Body of pancreas (tissue), 4 donors: Measurements from ENCODE around the gene PIMREG. TPM values are rescaled to one million over a fixed set of nuclear protein-coding genes. Genes with fewer than 3 reads are reported as not detected.

Experiments
- ATAC-seq: fragments of 150-250 bp; one replicate; pipeline ENCODE4 v1.9.1; 2016
- DNase-seq, 4 donors: peaks; one replicate each; pipeline ENCODE4 v3.0.0-alpha.2; 2019
- H3K27ac ChIP-seq, 4 donors: fragments of 200-600 bp; sonication (generic); 1 replicate in 3 of 4; 2 replicates in 1 of 4; pipeline versions ENCODE4 v1.5.1 to v1.6.1; 2016 to 2019; ENCODE audit warnings: mild to moderate bottlenecking in 1 of 4, mixed read lengths in 1 of 4, moderate library complexity in 1 of 4
- H3K27me3 ChIP-seq, 2 donors: fragments of 200-600 bp; sonication (generic); one replicate each; pipeline ENCODE4 v1.6.0; 2016; ENCODE audit warnings: mild to moderate bottlenecking in 1 of 2
- H3K36me3 ChIP-seq, 2 donors: fragments of 200-600 bp; sonication (generic); replicated peaks in 1 of 2; 2 replicates each; pipeline ENCODE4 v1.5.1; 2016; ENCODE audit warnings: low read depth in 2 of 2; ENCODE audit not compliant: insufficient read depth in 1 of 2
- H3K4me1 ChIP-seq: fragments of 200-600 bp; sonication (generic); one replicate; pipeline ENCODE4 v1.6.0; 2016
- H3K4me3 ChIP-seq, 2 donors: fragments of 200-600 bp; sonication (generic); 1 replicate in 1 of 2; 2 replicates in 1 of 2; pipeline ENCODE4 v1.5.1; 2016 to 2019
- H3K9me3 ChIP-seq, 3 donors: fragments of 200-600 bp; sonication (generic); 1 replicate in 2 of 3; 2 replicates in 1 of 3; pipeline ENCODE4 v1.5.1; 2016
- CTCF ChIP-seq, 7 experiments: fragments of 450-650 bp in 4 of 7; fragments of 200-600 bp in 3 of 7; sonication (generic) in 3 of 7; IDR thresholded peaks; one replicate each; pipeline ENCODE4 v1.5.1; 2016 to 2019; ENCODE audit warnings: antibody characterized with exemption in 7 of 7
- POLR2A ChIP-seq, 3 donors: fragments of 450-650 bp; IDR thresholded peaks; one replicate each; pipeline ENCODE4 v1.6.1; 2016; ENCODE audit warnings: antibody characterized with exemption in 3 of 3, mild to moderate bottlenecking in 2 of 3
- WGBS, 2 donors: methylation state at CpG; one replicate each; pipeline ENCODE4 v1.1.5; 2017; 5-methylcytosine and 5-hydroxymethylcytosine counted together
- intact Hi-C: fragments of 100-400 bp; cut with DNase I; formaldehyde crosslinking; loops from one replicate; pipeline ENCODE4 v1.15.1; 2023
- total RNA-seq, 2 donors: library from RNA; depleted of rRNA; stranded (reverse); fragments of >200 nt; gene quantifications; one replicate each; pipeline ENCODE4 v1.1.0, GENCODE V29; 2016

PIMREG gene
- total RNA-seq, 2 donors from 2014 or later: not detected

DNA sequence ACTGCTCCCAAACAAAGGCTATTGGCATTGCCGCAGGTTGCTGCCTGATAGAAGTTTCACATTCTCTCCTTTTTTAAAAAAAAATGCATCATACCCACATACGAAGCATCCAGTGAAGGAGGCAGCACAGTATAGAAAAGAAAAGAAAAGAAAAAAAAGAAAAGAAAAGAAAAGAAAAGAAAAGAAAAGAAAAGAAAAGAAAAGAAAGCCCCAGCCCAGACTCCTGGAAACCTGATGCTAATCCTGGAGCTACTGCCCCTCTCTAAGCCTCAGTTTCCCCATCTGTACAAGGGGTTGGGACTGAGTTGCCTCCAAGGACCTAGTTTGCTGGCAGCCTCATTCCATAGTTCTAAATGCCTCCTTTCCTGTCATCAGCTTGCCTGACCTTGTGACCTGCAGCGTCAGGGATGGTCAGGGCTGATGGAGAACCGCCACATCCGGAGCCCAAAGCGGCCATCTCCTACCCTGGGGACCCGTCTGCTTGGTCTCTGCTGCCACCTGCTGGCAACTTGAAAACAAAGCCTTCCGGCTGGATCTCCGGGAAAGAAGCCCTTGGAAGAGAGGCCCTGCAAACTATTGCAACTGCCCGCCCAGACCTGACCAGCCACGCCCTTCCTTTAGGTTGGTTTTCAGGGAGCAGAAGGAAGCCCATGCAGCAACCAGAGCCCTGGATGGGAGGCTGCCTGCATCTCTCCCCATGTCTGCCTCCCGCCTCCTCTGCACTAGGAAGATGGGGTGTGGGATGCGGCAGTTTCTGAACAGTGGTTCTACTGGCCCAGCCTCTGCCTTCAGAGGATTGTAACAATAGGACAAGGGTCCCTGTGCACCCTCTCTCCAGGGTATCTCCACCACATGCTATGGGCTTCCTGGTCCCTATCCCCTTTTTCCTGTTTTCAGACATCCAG lies 22.3 kb upstream of the PIMREG start:
- no peaks in the 10 kb centered on the region for H3K4me1 ChIP-seq
- 20 to 23% methylated on average over 7 to 13 of the region's 13 CpGs for WGBS, 2 donors
- no peaks in the 10 kb centered on the region for H3K36me3 ChIP-seq
- TF ChIP-seq POLR2A (IDR thresholded peaks at IDR 0.05) (no peak), CTCF (IDR thresholded peaks at IDR 0.05) (peak; percentile 71 to 86 (median 80))
- intact Hi-C loops: loop anchor here (2.0 kb wide), 1 partner anchor 835 kb away; no protein-coding TSS in a partner anchor
- ATAC-seq: peak; percentile 68
- no peaks in the 10 kb centered on the region for H3K27me3 ChIP-seq
- no peak overlapping the region for H3K4me3 ChIP-seq
- DNase-seq: peak; percentile 74 to 80 (median 78)
- H3K9me3 ChIP-seq: no peaks in the 10 kb centered on the region
- H3K27ac ChIP-seq: no peak overlapping the region

- ATAC-seq (no peak), DNase-seq (no peak)
- Histone ChIP-seq H3K36me3 (no peaks in the 10 kb centered on the region), H3K27me3 (no peaks in the 10 kb centered on the region), H3K4me1 (no peaks in the 10 kb centered on the region), H3K27ac (no peak overlapping the region), H3K9me3 (no peaks in the 10 kb centered on the region), H3K4me3 (no peak overlapping the region)
- intact Hi-C loops: no loop called here
- 36 to 49% methylated on average over 7 to 12 of the region's 13 CpGs for WGBS, 2 donors
- TF ChIP-seq CTCF (IDR thresholded peaks at IDR 0.05): no peak
- no peak for TF ChIP-seq POLR2A (IDR thresholded peaks at IDR 0.05)
Observed at GRCh38 chr17:6422654-6423241, 21.5 kb upstream of the PIMREG start.

DNA sequence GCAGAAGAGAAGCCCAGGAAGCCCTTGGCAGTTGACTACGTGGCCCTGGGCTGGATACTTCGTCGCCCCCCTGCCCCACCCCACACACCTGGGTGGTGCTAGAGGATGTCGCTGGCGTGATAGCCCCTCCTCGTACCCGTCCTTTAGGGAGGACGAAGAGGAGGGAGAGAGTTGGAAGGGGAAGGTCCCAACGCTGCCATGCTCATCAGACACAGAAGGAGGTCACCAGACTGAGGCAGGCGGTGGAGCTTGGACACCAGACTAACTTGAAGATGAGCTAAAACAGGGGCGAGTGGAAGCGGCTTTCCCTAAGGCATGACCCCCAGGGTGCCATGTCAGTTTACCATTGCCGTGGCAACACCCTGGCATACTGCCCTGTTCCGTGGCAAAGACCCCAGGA lies 20.3 kb upstream of the PIMREG start:
- ATAC-seq (no peak), DNase-seq (no peak)
- H3K27me3 ChIP-seq: no peaks in the 10 kb centered on the region
- intact Hi-C loops: no loop called here
- H3K9me3 ChIP-seq: no peaks in the 10 kb centered on the region
- no peak overlapping the region for H3K27ac ChIP-seq
- H3K4me1 ChIP-seq: no peaks in the 10 kb centered on the region
- no peak overlapping the region for H3K4me3 ChIP-seq
- WGBS, 2 donors: 40 to 50% methylated on average over 14 of the region's 14 CpGs
- no peaks in the 10 kb centered on the region for H3K36me3 ChIP-seq
- no peak for TF ChIP-seq CTCF (IDR thresholded peaks at IDR 0.05)
- TF ChIP-seq POLR2A (IDR thresholded peaks at IDR 0.05): no peak

- Histone ChIP-seq H3K4me1 (no peaks in the 10 kb centered on the region), H3K36me3 (no peaks in the 10 kb centered on the region), H3K9me3 (no peaks in the 10 kb centered on the region), H3K4me3 (no peak overlapping the region), H3K27me3 (no peaks in the 10 kb centered on the region), H3K27ac (no peak overlapping the region)
- WGBS, 2 donors: 82 to 83% methylated on average over 11 to 18 of the region's 18 CpGs
- ATAC-seq (no peak), DNase-seq (no peak)
- TF ChIP-seq POLR2A (IDR thresholded peaks at IDR 0.05): no peak
- no peak for TF ChIP-seq CTCF (IDR thresholded peaks at IDR 0.05)
- intact Hi-C loops: no loop called here
Observed at GRCh38 chr17:6425407-6425806, 18.8 kb upstream of the PIMREG start.
